Fibroblast of the aortic adventitia (primary cell): ENCODE measurements around the gene SNORC. TPM values are rescaled to one million over a fixed set of nuclear protein-coding genes. Genes with fewer than 3 reads are reported as not detected.
"Not testable (repeated sequence)": the region's sequence is repeated elsewhere in the genome, so short reads cannot be mapped to it uniquely, and the experiment has no call there.

Experiments used
- DNase-seq: peaks from one replicate; pipeline ENCODE4 v3.0.0-alpha.2; 2010; ENCODE audit warnings: low read depth
- H3K4me3 ChIP-seq: 2 replicates; pipeline ENCODE4 v1.5.1; 2011; ENCODE audit warnings: low read depth, mild to moderate bottlenecking, control low read depth, low read length, moderate library complexity
- CTCF ChIP-seq: IDR thresholded peaks from 2 replicates; pipeline ENCODE4 v1.5.1; 2011; ENCODE audit warnings: mild to moderate bottlenecking, low read length, control low read depth, inconsistent platforms; ENCODE audit not compliant: insufficient read depth
- total RNA-seq: library from RNA; depleted of rRNA; stranded (reverse); fragments of >200 nt; gene quantifications from 2 replicates; pipeline ENCODE4 v1.2.3, GENCODE V29; 2012; ENCODE audit warnings: low replicate concordance

Gene SNORC
- total RNA-seq, 1 donor = 0.72 TPM

DNA sequence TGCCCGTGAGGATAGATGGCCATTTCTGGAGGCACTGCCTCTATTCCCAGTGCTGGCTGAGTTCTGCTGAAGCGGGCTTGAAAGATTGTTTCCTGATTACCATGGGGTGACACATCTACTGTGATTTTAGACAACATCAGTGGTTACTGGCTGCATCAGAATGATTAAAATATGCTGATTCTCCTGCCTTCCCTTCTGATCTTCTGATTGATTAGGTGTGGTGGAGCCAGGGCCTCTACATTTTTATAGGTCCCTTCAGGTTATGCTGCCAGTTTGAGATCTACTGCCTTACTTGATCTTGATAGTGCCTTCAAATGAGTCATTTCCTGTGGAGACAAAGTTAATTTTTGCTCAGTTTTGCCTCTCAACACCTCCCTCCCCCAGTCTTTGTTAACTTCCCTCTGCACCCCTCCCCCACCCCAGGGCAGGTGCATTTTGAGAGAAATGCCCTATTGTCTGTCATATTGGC lies 31.6 kb upstream of the SNORC start:
- no peak for TF ChIP-seq CTCF
- DNase-seq = no peak
- no peak overlapping the region for H3K4me3 ChIP-seq

DNA sequence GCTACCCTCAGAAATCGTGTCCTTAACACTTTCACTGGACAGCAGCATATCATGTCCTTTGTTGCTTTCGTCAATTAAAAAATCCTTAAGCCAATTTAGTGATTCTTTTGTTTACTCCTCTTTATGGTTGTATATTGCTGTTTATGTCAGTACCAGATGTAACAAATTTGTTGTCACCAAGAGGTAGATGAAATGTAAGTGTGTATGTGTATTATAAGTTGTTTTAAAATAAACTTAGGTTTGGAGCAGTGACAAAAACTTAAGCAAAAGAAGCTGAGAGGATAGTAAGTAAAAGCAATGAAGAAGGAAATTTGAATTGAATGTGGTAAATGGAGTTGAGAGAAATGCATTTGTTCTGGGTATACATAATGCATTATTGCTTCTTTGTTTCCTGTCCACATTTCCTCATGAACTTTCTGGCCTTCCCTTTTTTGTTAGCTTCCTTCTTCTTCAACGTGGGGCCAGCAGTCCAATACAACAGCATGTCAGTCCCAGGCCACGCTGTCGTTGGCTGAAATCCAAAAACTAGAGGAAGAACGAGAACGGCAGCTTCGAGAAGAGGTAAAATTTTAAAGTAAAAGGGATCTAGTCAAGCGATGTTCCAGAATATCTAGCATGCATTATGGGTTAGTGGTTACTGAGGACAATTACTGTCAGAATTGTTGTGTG lies 30.5 kb upstream of the SNORC start:
- no peak overlapping the region for H3K4me3 ChIP-seq
- TF ChIP-seq CTCF = no peak
- no peak for DNase-seq

- no peak for DNase-seq
- TF ChIP-seq CTCF = no peak
- no peak overlapping the region for H3K4me3 ChIP-seq
These were observed 27.4 kb upstream of the SNORC start for GRCh38 chr2:232842689-232843088.

GRCh38 chr2:232843834-232844233 lies 26.2 kb upstream of the SNORC start:
- no peak for DNase-seq
- H3K4me3 ChIP-seq = no peak overlapping the region
- TF ChIP-seq CTCF = no peak

DNA sequence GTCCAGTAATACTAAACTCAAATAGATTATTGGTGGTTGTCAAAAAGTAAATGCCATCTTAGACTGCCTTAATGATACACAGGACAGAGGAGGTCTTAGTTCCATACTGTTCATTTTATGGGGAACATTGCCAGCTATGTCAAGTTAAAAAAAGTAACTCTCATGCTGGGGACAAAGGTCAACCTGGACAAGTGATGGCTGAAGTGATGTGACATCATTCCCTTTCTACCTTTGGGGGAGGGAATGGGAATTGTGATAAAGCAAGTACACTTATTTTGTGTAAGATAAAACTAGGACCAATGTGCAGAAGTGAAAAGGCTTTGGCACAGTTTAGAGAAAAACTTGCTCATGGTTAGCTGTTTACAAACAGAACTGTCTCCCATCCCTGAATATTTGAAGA lies 24.0 kb upstream of the SNORC start:
- TF ChIP-seq CTCF = no peak
- no peak overlapping the region for H3K4me3 ChIP-seq
- no peak for DNase-seq

DNA sequence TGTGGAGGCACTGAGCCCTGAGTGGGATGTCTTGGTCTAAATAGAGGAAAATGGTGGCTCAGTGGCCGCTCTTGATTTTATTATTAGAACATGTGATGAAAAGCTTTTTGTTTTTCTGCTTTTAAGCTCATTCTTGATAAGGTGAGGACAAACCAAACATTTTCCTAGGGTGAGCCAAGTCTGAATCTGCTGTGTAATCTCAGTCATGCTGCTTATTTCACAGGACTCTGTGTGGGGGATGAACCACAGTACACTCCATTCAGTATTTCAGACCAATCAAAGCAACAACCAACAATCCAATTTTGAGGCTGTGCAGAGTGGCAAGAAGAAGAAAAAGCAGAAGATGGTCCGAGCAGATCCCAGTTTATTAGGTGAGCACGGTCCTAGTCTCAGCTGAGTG lies 20.0 kb upstream of the SNORC start:
- H3K4me3 ChIP-seq = no peak overlapping the region
- DNase-seq = no peak
- TF ChIP-seq CTCF = no peak

DNA sequence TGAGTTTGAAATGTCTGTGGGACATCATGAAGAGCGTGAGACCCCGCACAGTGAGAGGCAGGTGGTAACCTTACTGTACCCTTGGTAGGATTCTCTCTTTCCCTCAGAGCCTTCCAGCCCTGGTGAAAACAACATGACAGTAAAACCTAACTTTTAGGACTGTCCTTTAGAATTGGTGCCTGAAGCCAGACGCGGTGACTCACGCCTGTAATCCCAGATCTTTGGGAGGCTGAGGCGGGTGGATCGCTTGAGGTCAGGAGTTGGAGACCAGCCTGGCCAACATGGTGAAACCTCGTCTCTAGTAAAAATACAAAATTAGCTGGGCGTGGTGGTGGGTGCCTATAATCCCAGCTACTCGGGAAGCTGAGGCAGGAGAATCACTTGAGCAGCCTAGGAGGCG lies 18.0 kb upstream of the SNORC start:
- not testable (repeated sequence) for DNase-seq, H3K4me3 ChIP-seq
